GM19238 (cell line): ENCODE measurements around the gene ARHGEF28.

Source experiments
- DNase-seq: peaks from one replicate; pipeline ENCODE4 v3.0.0; 2011; ENCODE audit warnings: low spot score; ENCODE audit not compliant: insufficient read length

Gene ARHGEF28

GRCh38 chr5:73987915-73988314 lies 361.9 kb downstream of the ARHGEF28 start:
- DNase-seq = no peak

GRCh38 chr5:73989956-73990355 lies 364.0 kb downstream of the ARHGEF28 start:
- no peak for DNase-seq
